Measurements from ENCODE around the gene MARVELD1. TPM values are rescaled to one million over a fixed set of nuclear protein-coding genes. Genes with fewer than 3 reads are reported as not detected.
A peak's percentile ranks its signal among the peaks of the same experiment; 100 is the strongest.

Gene MARVELD1
- total and polyA plus RNA-seq, 2 of the 13 experiments (the other 11 are each of a cell fraction or from before 2014, with no cell fraction given) = not detected

GRCh38 chr10:97686962-97687784 is 26.4 kb upstream of the MARVELD1 start, which contains the start of gene AVPI1 (continued):
- peak; percentile 85 for TF ChIP-seq HDAC2 (CRISPR knock-in tag; IDR thresholded peaks at IDR 0.05)
- no peak for TF ChIP-seq CAMTA2 (CRISPR knock-in tag; IDR thresholded peaks at IDR 0.05; ENCODE audit: borderline replicate concordance)
- TF ChIP-seq CENPT (CRISPR knock-in tag; IDR thresholded peaks at IDR 0.05; ENCODE audit: low read depth) = no peak; the same call in 1 of the 2 replicates
- TF ChIP-seq CREM (IDR thresholded peaks at IDR 0.05) = peak; percentile 61
- no peak for TF ChIP-seq CREM (CRISPR knock-in tag; IDR thresholded peaks at IDR 0.05)
- TF ChIP-seq ZNF547 (CRISPR knock-in tag; IDR thresholded peaks at IDR 0.05) = peak; percentile 91; the same call in 1 of the 2 replicates
- TF ChIP-seq PRPF4 (IDR thresholded peaks at IDR 0.05; ENCODE audit: low read depth, low read length, poor library complexity, severe bottlenecking) = no peak
- no peak for TF ChIP-seq ZNF569 (CRISPR knock-in tag; IDR thresholded peaks at IDR 0.05; ENCODE audit: borderline replicate concordance)
- no peak; the same call in 1 of the 2 replicates for TF ChIP-seq ZNF563 (CRISPR knock-in tag; IDR thresholded peaks at IDR 0.05)
- TF ChIP-seq SNAPC2 (CRISPR knock-in tag; IDR thresholded peaks at IDR 0.05) = peak; percentile 73; the same call in 1 of the 2 replicates
- TF ChIP-seq POGZ (CRISPR knock-in tag; IDR thresholded peaks at IDR 0.05) = peak; percentile 69
- no peak for TF ChIP-seq ZBTB25 (CRISPR knock-in tag; IDR thresholded peaks at IDR 0.05)
- TF ChIP-seq KLF6 (CRISPR knock-in tag; IDR thresholded peaks at IDR 0.05) = peak; percentile 87
- no peak for TF ChIP-seq TEF (CRISPR knock-in tag; IDR thresholded peaks at IDR 0.05)
- TF ChIP-seq ZBTB1 (CRISPR knock-in tag; IDR thresholded peaks at IDR 0.05; ENCODE audit: borderline replicate concordance) = no peak
- peak; percentile 61; the same call in 1 of the 2 replicates for TF ChIP-seq ZNF335 (CRISPR knock-in tag; IDR thresholded peaks at IDR 0.05)
- TF ChIP-seq FOXA1 (IDR thresholded peaks at IDR 0.05) = no peak
- TF ChIP-seq FOXA1 (CRISPR knock-in tag; IDR thresholded peaks at IDR 0.05) = no peak
- TF ChIP-seq GFI1 (CRISPR knock-in tag; IDR thresholded peaks at IDR 0.05; ENCODE audit: borderline replicate concordance) = no peak; the same call in 1 of the 2 replicates
- peak; percentile 35; the same call in 1 of the 2 replicates for TF ChIP-seq SMAD3 (CRISPR knock-in tag; IDR thresholded peaks at IDR 0.05)
- no peak for TF ChIP-seq CCAR2 (optimal IDR thresholded peaks at IDR 0.05; ENCODE audit: low read depth, low read length)
- no peak for TF ChIP-seq PCBP2 (optimal IDR thresholded peaks at IDR 0.05; ENCODE audit: low read depth, low read length, poor library complexity, severe bottlenecking)
- no peak for TF ChIP-seq ZNF530 (CRISPR knock-in tag; IDR thresholded peaks at IDR 0.05; ENCODE audit: low read depth)
- peak; percentile 69; the same call in 1 of the 2 replicates for TF ChIP-seq PRMT3 (CRISPR knock-in tag; IDR thresholded peaks at IDR 0.05; ENCODE audit: borderline replicate concordance, low read depth)
- no peak for TF ChIP-seq ISX (CRISPR knock-in tag; conservative IDR thresholded peaks at IDR 0.05)

All from HepG2 (cell line).